Activated CD8-positive, alpha-beta memory T cell treated with anti-CD3 and anti-CD28 coated beads, Interleukin-2, amount 10 ng/mL, durations not matched to agents 7 days and 5 days (primary cell): Measurements from ENCODE around the gene CDK19. TPM values are rescaled to one million over a fixed set of nuclear protein-coding genes. Genes with fewer than 3 reads are reported as not detected.

ENCODE experiments used
- ATAC-seq: fragments of 150-1000 bp; cut with Tn5 transposase; one replicate; pipeline ENCODE4 v1.10.0; 2021; ENCODE audit warnings: moderate library complexity
- CTCF ChIA-PET: fragments of 350-600 bp; sonication (Branson Sonifier 250); formaldehyde crosslinking; loops from one replicate; lab custom pipeline; 2021; ENCODE audit warnings: antibody characterized with exemption; lab: Charles Lee
- DNase-seq: peaks from one replicate; pipeline ENCODE4 v3.0.0-alpha.2; 2020
- H3K27ac Mint-ChIP-seq: one replicate; pipeline ENCODE4 v1.8.0; 2021; ENCODE audit warnings: mild to moderate bottlenecking, mixed read lengths
- H3K27me3 Mint-ChIP-seq: one replicate; pipeline ENCODE4 v1.8.0; 2021; ENCODE audit warnings: mixed read lengths
- H3K36me3 Mint-ChIP-seq: one replicate; pipeline ENCODE4 v1.8.0; 2021; ENCODE audit warnings: mild to moderate bottlenecking, mixed read lengths
- H3K4me1 Mint-ChIP-seq: one replicate; pipeline ENCODE4 v1.8.0; 2021; ENCODE audit warnings: mixed read lengths
- H3K4me3 Mint-ChIP-seq: one replicate; pipeline ENCODE4 v1.8.0; 2021; ENCODE audit warnings: mild to moderate bottlenecking, moderate library complexity, mixed read lengths
- H3K9me3 Mint-ChIP-seq: one replicate; pipeline ENCODE4 v1.8.0; 2022; ENCODE audit warnings: low read depth, mixed read lengths
- total RNA-seq, 2 experiments: library from RNA; stranded (reverse); gene quantifications; one replicate each; pipeline ENCODE4 v1.2.3, GENCODE V29; 2021

Gene CDK19
- total RNA-seq, 2 experiments from 2014 or later: 27.8 to 29.4 TPM

DNA sequence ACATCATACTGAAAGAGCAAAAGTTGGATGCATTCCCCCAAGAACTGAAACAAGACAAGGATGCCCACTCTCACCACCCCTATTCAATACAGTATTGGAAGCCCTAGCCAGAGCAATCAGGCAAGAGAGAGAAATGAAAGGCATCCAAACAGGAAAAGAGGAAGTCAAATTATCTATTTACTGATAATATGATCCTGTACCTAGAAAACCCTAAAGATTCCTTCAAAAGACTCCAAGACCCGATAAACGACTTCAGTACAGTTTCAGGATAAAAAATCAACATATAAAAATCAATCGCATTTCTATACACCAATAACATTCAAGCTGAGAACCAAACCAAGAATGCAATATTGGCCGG, 14.5 kb downstream of the CDK19 start:
- CTCF ChIA-PET: no interaction called here
- no peak for ATAC-seq
- H3K27ac Mint-ChIP-seq: no peak overlapping the region

DNA sequence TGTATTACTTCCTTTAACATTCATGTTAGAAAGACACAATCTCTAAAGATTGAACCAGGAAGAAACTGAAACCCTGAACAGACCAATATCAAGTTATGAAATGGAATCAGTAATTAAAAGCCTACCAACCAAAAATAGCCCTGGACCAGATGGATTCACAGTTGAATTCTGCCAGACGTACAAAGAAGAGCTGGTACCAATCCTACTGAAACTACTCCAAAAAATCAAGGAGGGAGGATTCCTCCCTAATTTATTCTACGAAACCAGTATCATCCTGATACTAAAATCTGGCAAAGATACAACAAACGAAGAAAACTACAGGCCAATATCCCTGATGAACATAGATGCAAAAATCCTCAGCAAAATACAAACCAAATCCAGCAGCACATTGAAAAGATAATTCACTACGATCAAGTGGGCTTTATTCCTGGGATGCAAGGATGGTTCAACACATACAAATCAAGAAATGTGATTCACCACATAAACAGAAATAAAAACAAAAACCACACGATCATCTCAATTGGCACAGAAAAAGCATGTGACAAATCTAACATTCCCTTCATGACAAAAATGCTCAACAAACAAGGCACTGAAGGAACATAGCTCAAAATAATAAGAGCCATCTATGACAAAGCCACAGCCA, 15.0 kb downstream of the CDK19 start:
- CTCF ChIA-PET: no interaction called here
- DNase-seq: no peak
- Mint-ChIP-seq H3K4me3 (no peak overlapping the region), H3K4me1 (peaks cover 16% of the 10 kb centered on the region), H3K27me3 (no peaks in the 10 kb centered on the region), H3K36me3 (peaks cover 28% of the 10 kb centered on the region), H3K27ac (peak overlapping the region; percentile 8), H3K9me3 (peaks cover 6% of the 10 kb centered on the region)
- ATAC-seq: no peak

More for the DNA sequence above, 14.5 kb downstream of the CDK19 start:
- Mint-ChIP-seq H3K4me1 (peaks cover 16% of the 10 kb centered on the region), H3K4me3 (no peak overlapping the region), H3K36me3 (peaks cover 28% of the 10 kb centered on the region), H3K9me3 (peaks cover 6% of the 10 kb centered on the region), H3K27me3 (no peaks in the 10 kb centered on the region)
- DNase-seq: no peak

DNA sequence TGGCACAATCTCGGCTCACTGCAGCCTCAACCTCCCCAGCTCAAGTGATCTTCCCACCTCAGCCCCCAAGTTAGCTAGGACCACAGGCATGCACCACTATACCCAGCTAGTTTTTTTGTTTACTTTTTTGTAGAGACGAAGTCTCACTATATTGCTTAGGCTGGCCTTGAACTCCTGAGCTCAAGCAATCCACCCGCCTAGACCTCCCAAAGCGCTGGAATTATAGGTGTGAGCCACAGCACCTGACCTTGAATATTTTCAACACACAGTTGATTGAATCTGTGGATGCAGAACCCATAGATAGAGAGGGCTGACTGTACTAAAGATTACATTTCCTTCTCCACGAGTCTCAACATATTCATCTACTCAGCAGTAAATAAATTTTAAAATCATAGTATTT, 15.6 kb downstream of the CDK19 start:
- DNase-seq: no peak
- ATAC-seq: no peak

DNA sequence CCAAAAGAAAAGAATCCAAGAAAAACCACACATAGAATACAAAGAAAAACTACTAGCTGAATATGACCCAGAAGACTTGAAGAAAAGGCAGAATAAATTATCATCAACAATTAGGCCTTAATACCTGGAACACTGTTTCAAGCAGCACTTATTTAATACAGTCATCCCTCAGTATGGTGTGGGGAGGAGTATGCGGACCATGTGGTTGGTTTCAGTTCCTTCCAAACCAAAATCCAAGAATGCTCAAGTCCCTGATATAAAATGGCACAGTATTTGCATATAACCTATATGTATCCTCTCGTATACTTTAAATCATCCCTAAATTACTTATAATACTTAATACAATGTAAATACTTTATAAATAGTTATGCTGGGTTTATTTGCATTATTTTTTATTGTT, 16.1 kb downstream of the CDK19 start:
- Mint-ChIP-seq H3K36me3 (peaks cover 24% of the 10 kb centered on the region), H3K27me3 (no peaks in the 10 kb centered on the region), H3K4me3 (no peak overlapping the region), H3K4me1 (peaks cover 14% of the 10 kb centered on the region), H3K9me3 (peaks cover 6% of the 10 kb centered on the region), H3K27ac (no peak overlapping the region)
- ATAC-seq (no peak), DNase-seq (no peak)
- CTCF ChIA-PET: no interaction called here

More for the DNA sequence above, 15.6 kb downstream of the CDK19 start:
- Mint-ChIP-seq H3K4me1 (peaks cover 14% of the 10 kb centered on the region), H3K27ac (no peak overlapping the region), H3K9me3 (peaks cover 6% of the 10 kb centered on the region), H3K36me3 (peaks cover 24% of the 10 kb centered on the region), H3K27me3 (no peaks in the 10 kb centered on the region), H3K4me3 (no peak overlapping the region)
- CTCF ChIA-PET: no interaction called here

DNA sequence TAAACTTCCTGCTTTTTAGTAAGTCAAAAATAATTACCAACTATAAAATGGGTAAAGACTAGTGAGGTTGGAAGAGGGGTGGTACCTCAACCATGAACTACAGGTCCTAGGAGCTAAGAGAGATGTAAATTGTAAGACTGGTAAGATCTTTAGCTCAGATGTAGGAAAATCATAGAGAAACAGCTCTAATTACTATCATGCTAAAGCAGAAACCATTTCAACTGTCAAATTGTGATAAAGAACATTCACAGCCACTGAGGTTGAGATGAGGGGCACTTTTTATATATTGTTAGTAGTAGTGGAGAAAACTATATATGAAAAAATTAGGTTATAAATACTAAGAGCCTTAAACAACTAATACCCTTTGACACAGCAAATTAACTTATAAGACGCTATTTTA, 20.0 kb downstream of the CDK19 start:
- Mint-ChIP-seq H3K27ac (no peak overlapping the region), H3K36me3 (peaks cover 13% of the 10 kb centered on the region), H3K4me1 (peaks cover 5% of the 10 kb centered on the region), H3K9me3 (no peaks in the 10 kb centered on the region), H3K4me3 (no peak overlapping the region), H3K27me3 (no peaks in the 10 kb centered on the region)
- DNase-seq (no peak), ATAC-seq (no peak)
- CTCF ChIA-PET: interaction anchor here (0.7 kb wide), 1 partner anchor 13 kb away, joined by 3 read pairs; no protein-coding TSS in a partner anchor

DNA sequence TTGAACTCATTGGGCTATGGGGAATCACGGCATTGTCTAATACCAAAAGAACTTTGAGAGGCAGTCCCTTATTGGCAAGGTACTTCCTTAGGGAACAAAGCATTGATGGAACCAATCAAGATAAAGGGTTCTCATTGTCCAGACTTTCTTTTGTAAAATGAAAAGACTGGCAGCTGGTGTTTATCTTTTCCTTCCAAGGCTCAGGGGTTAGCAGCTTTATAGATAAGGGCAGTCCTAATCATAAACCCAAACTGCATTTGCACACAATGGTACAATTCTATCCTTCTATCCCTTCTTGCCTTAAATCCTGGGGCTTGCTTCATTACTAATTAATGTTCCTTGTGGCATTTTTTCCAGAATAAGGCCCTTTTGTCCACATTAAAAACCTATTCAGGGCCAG, 28.6 kb downstream of the CDK19 start:
- H3K9me3 Mint-ChIP-seq: peaks cover 4% of the 10 kb centered on the region
- no peak overlapping the region for H3K27ac Mint-ChIP-seq
- peaks cover 35% of the 10 kb centered on the region for H3K4me1 Mint-ChIP-seq
- CTCF ChIA-PET: no interaction called here
- no peak overlapping the region for H3K4me3 Mint-ChIP-seq
- ATAC-seq (no peak), DNase-seq (no peak)
- peaks cover 35% of the 10 kb centered on the region for H3K36me3 Mint-ChIP-seq
- H3K27me3 Mint-ChIP-seq: no peaks in the 10 kb centered on the region

DNA sequence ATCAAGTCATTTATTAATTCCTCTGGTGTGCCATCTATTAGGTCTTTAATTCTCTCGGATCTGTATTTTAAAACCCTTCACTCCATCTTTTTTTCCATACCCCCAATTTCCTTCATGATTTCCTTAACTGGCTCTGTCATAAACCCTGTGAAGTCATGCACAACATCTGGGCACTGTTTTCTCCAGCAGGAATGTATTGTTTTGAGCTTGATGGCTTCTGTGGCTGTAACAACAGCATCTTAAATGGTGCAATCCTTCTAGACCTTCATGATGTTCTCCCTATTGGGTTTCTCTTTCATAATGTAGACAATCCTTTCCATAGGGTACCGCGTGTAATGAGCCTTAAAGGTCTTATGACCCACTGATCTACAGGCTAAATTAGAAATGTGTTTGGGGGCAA, 29.0 kb downstream of the CDK19 start:
- ATAC-seq: no peak
- DNase-seq: no peak
- no peak overlapping the region for H3K4me3 Mint-ChIP-seq
- H3K9me3 Mint-ChIP-seq: peaks cover 4% of the 10 kb centered on the region
- CTCF ChIA-PET: no interaction called here
- H3K4me1 Mint-ChIP-seq: peaks cover 39% of the 10 kb centered on the region
- H3K27ac Mint-ChIP-seq: no peak overlapping the region
- no peaks in the 10 kb centered on the region for H3K27me3 Mint-ChIP-seq
- H3K36me3 Mint-ChIP-seq: peaks cover 36% of the 10 kb centered on the region

DNA sequence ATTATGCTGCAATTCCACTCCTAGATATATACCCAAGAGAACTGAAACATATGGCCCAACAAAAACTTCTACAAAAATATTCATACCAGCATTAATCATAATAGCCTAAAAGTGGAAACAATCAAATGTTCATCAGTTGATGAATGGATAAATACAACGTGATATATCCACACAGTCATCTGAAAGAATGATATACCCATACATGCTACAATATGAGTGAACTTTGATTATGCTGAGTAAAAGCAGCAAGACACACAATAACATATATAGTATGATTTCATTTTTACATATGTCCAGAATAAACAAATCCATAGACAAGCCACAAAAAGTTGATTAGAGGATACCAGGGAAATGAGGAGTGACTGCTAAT, 30.7 kb downstream of the CDK19 start:
- CTCF ChIA-PET: no interaction called here
- Mint-ChIP-seq H3K27me3 (no peaks in the 10 kb centered on the region), H3K27ac (peak overlapping the region; percentile 33), H3K4me1 (peaks cover 42% of the 10 kb centered on the region), H3K4me3 (no peak overlapping the region), H3K36me3 (peaks cover 33% of the 10 kb centered on the region), H3K9me3 (peaks cover 4% of the 10 kb centered on the region)
- peak; percentile 39 for ATAC-seq
- no peak for DNase-seq

DNA sequence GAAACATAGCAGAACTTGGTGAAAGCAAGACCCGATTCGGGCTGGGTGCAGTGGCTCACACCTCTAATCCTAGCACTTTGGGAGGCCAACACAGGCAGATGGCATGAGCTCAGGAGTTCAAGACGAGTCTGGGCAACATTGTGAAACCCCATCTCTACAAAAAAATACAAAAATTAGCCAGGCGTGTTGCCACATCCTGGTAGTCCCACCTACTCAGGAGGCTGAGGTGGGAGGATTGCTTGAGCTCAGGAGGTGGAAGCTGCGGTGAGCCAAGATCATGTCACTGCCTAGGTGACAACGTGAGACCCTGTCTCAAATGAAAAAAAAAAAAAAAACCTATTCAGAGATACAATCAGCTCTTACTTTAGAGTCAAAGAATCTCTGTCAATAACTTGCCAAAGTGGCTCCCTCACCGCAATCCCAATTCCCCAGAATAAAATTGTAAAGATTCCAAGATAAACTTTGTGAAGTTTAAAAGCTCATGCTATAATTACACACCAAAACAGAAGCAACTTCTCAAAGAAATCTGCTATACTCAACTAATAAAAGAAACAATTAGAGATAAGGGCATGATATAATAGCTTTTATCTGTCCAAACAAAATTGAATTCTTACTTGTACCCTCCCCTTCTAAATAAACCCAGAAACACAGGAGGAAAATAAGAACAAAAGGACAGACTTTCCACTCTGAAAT, 33.6 kb downstream of the CDK19 start:
- ATAC-seq (no peak), DNase-seq (no peak)
- Mint-ChIP-seq H3K27me3 (no peaks in the 10 kb centered on the region), H3K4me3 (no peak overlapping the region), H3K36me3 (peaks cover 23% of the 10 kb centered on the region), H3K27ac (no peak overlapping the region), H3K9me3 (no peaks in the 10 kb centered on the region), H3K4me1 (peaks cover 42% of the 10 kb centered on the region)
- CTCF ChIA-PET: interaction anchor here (0.6 to 1.3 kb wide), 4 partner anchors 14 to 140 kb away, joined by 3 read pairs; no protein-coding TSS in a partner anchor

DNA sequence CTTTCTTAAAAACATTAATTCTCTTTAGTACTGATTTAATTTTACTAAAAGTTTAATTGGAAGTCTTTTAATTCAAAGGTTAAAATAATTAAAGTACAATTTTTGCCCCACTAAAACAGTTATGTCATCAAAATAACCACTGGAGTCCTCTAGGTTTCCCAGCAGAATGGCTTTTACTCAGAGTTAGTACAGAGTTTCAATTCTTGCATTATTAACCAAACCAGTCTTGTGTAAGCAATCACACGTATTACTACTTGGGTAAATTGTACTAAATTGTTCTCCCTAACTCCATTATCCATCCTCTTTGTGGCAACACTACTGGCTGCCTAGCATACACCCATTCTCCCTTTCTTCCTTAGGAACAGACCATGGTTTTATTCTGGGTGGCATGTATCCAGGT, 36.9 kb downstream of the CDK19 start:
- peaks cover 16% of the 10 kb centered on the region for H3K36me3 Mint-ChIP-seq
- no peak overlapping the region for H3K27ac Mint-ChIP-seq
- no peak for DNase-seq
- H3K27me3 Mint-ChIP-seq: no peaks in the 10 kb centered on the region
- no peak overlapping the region for H3K4me3 Mint-ChIP-seq
- CTCF ChIA-PET: no interaction called here
- no peak for ATAC-seq
- H3K9me3 Mint-ChIP-seq: no peaks in the 10 kb centered on the region
- peaks cover 23% of the 10 kb centered on the region for H3K4me1 Mint-ChIP-seq

DNA sequence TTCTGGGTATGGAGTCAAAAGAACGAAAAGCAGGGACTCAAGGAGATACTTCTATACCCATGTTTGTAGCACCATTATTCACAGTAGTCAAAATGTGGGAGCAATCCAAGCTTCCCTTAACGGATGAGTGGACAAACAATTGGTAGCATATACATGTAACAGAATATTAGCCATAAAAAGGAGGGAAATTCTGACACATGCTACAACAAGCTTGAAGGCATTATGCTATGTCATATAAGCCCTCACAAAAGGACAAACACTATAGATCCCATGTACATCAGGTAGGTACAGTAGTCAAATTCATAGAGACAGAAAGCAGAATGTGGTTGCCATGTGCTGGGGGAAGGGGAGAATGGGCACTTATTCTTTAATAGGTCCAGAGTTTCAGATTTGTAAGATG, 37.6 kb downstream of the CDK19 start:
- no peak overlapping the region for H3K4me3 Mint-ChIP-seq
- no peak overlapping the region for H3K27ac Mint-ChIP-seq
- DNase-seq (no peak), ATAC-seq (no peak)
- CTCF ChIA-PET: no interaction called here
- H3K9me3 Mint-ChIP-seq: no peaks in the 10 kb centered on the region
- H3K27me3 Mint-ChIP-seq: no peaks in the 10 kb centered on the region
- peaks cover 16% of the 10 kb centered on the region for H3K4me1 Mint-ChIP-seq
- H3K36me3 Mint-ChIP-seq: peaks cover 14% of the 10 kb centered on the region

DNA sequence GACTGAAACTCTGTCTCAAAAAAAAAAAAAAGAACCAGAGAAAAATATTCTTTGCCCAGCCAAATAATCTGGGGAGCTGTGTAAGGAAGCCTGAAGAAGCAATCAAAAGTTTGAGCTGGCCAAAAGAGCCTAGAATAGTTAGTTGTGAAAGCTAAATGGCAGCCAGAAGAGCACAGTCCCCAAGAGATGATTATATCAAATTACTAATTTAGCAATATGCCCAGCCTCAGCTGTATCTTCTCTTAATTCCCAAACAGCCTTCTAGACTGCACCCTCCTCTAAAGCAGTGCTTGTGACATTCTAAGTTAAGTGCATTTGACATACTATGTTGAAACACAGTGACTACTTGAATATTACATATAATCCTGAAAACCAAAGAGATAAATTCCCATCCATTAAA, 38.9 kb downstream of the CDK19 start:
- CTCF ChIA-PET: interaction anchor here (1.7 kb wide), 1 partner anchor 94 kb away, joined by 4 read pairs; no protein-coding TSS in a partner anchor
- no peak for ATAC-seq

DNA sequence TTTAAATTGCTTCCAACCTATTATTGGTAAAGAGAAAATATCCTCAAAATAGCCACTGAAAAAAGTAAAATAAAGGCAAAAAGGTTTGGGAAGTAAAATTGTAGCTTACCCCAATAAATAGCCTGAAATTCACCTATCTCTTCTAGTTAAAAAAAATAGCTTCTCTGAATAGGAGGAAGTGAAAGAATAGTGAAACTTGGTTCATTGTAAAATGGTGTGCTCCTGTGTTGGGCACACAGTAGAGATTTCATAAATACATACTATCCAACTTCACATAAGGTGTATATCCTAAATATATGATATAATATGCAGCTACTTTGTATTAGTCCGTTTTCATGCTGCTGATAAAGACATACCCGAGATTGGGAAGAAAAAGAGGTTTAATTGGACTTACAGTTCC, 45.3 kb downstream of the CDK19 start:
- H3K4me1 Mint-ChIP-seq: no peaks in the 10 kb centered on the region
- peaks cover 38% of the 10 kb centered on the region for H3K36me3 Mint-ChIP-seq
- no peak overlapping the region for H3K27ac Mint-ChIP-seq
- no peaks in the 10 kb centered on the region for H3K27me3 Mint-ChIP-seq
- ATAC-seq (no peak), DNase-seq (no peak)
- CTCF ChIA-PET: no interaction called here
- no peak overlapping the region for H3K4me3 Mint-ChIP-seq
- H3K9me3 Mint-ChIP-seq: no peaks in the 10 kb centered on the region

More for the DNA sequence above, 38.9 kb downstream of the CDK19 start:
- Mint-ChIP-seq H3K4me1 (peaks cover 5% of the 10 kb centered on the region), H3K9me3 (no peaks in the 10 kb centered on the region), H3K27ac (no peak overlapping the region), H3K27me3 (no peaks in the 10 kb centered on the region), H3K4me3 (no peak overlapping the region), H3K36me3 (peaks cover 23% of the 10 kb centered on the region)
- DNase-seq: no peak

DNA sequence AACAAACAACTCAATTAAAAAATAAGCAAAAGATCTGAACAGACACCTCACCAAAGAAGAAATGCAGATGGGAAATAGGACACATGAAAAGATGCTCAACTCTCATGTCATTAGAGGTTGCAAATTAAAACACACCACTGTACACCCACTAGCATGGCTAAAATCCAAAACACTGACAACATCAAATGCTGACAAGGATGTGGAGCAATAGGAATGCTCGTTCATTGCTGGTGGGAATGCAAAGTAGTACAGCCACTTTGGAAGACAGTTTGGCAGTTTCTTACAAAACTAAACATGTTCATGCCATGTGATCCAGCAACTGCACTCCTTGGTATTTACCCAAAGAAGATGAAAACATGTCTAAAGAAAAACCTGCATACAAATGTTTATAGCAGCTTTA, 47.2 kb downstream of the CDK19 start:
- H3K36me3 Mint-ChIP-seq: peaks cover 44% of the 10 kb centered on the region
- CTCF ChIA-PET: interaction anchor here (0.6 kb wide), 1 partner anchor 1377 kb away, joined by 3 read pairs; no protein-coding TSS in a partner anchor

More for the DNA sequence above, 47.2 kb downstream of the CDK19 start:
- no peak overlapping the region for H3K4me3 Mint-ChIP-seq
- no peak overlapping the region for H3K27ac Mint-ChIP-seq
- no peaks in the 10 kb centered on the region for H3K27me3 Mint-ChIP-seq
- DNase-seq (no peak), ATAC-seq (no peak)
- no peaks in the 10 kb centered on the region for H3K4me1 Mint-ChIP-seq
- peaks cover 3% of the 10 kb centered on the region for H3K9me3 Mint-ChIP-seq
